C4-2B (cell line): ENCODE measurements around the gene CYSRT1.

ENCODE experiments used
- H3K27ac ChIP-seq: fragments of 450-650 bp; 2 replicates; pipeline ENCODE4 v1.5.1; 2017
- ZFX ChIP-seq: fragments of 450-650 bp; IDR thresholded peaks from 2 replicates; pipeline ENCODE4 v1.6.1; 2017
- TF ChIP-seq, protein P1 (sequence below): fragments of 450-650 bp; conservative IDR thresholded peaks from 2 replicates; pipeline ENCODE4 v1.5.1; 2017; ENCODE audit warnings: mild to moderate bottlenecking

CYSRT1 gene

DNA sequence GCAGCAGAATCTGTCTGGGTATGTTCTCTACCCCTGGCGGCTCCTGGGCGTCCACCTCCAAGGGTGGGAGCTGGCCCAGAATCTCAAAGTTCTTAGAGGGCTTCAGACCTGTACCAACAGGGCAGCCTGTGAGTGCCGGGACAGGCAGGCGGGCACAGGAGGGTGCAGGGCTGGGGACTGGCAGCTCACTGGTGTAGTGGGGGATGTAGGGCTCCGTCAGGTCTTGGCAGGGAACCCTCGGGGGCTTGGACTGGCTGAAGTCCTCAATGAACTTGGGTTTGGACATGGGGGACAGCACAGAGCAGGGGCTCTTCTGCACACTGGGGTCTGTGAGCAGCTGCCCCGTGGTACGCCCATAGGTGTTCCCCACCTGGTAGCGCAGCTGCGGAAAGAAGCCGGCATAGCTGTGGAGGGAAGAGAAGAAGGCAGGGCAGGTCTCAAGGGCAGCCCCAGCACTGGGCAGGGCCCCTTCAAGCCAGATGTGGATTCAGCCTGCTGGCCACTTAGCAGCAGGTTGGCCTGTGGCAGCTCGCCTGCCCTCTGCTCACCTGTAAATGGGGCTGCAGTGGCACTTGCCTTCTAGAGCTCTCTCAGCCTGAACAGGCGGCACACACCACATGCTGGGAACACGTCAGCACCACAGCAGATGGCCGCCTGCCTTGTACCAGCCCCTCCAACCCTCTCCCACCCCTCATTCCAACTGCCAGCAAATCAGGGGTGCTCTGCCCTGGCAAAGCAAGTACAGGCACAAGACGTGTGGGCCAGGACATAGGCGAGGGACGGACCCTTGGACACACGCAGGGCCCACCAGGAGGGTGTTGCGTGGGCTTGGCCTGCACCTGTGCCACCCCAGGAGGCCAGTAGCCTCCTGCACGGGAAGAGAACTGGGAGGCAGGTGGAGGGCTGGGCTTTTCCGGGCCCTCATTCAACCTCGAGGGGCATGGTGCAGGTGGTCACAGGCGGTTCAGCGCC, 20.8 kb downstream of the CYSRT1 start:
- no peak overlapping the region for H3K27ac ChIP-seq
- TF ChIP-seq, protein P1, sequence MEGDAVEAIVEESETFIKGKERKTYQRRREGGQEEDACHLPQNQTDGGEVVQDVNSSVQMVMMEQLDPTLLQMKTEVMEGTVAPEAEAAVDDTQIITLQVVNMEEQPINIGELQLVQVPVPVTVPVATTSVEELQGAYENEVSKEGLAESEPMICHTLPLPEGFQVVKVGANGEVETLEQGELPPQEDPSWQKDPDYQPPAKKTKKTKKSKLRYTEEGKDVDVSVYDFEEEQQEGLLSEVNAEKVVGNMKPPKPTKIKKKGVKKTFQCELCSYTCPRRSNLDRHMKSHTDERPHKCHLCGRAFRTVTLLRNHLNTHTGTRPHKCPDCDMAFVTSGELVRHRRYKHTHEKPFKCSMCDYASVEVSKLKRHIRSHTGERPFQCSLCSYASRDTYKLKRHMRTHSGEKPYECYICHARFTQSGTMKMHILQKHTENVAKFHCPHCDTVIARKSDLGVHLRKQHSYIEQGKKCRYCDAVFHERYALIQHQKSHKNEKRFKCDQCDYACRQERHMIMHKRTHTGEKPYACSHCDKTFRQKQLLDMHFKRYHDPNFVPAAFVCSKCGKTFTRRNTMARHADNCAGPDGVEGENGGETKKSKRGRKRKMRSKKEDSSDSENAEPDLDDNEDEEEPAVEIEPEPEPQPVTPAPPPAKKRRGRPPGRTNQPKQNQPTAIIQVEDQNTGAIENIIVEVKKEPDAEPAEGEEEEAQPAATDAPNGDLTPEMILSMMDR = no peak
- no peak for TF ChIP-seq ZFX

DNA sequence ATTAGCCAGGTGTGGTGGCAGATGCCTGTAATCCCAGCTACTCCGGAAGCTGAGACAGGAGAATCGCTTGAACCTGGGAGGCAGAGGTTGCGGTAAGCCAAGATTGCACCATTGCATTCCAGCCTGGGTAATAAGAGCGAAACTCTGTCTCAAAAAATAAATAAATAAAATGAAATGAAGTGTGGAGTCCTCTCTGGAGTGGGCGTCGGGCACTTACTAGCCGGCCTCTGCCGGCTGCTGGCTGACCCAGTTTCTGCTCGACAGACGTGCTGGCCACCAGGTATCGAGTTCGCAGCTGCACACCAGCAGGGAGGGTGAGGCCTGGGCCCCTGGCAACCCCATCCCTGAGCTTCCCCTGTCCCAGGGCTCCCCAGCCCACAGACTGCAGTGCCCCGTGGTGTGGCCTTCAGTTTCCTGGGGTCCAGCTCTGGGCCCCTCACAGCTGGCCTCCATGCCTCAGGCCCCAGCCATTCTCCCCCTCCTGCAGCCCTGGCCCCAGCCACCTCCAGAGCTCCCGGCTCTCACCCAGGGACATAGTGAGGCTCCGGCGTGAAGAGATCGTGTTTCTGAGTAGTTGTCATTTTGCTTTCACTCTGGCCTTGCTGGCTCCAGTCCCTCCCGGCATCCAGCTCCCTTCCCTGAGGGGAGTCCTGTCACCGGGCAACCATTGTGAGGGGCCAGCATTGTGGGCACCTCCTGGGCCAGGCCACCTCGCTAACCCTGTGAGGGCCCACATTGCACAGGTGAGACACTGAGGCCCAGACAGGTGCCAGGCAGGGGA, 22.4 kb downstream of the CYSRT1 start:
- no peak for TF ChIP-seq ZFX
- TF ChIP-seq, protein P1 = no peak
- H3K27ac ChIP-seq = no peak overlapping the region

DNA sequence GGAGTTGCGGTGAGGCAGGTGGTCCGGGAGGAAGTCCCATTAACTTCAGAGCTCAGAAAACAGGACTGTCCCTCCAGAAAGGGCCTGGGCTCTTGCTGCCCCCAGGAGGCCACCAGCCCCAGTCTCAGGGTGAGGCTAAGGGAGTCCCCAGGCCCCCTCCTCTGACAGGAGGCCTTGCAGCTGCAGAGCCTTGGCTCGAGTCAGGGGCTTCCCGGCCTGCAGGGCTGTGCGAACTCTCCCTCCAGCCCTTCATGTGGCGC, 22.9 kb downstream of the CYSRT1 start:
- no peak for TF ChIP-seq ZFX
- TF ChIP-seq, protein P1 = no peak
- no peak overlapping the region for H3K27ac ChIP-seq

DNA sequence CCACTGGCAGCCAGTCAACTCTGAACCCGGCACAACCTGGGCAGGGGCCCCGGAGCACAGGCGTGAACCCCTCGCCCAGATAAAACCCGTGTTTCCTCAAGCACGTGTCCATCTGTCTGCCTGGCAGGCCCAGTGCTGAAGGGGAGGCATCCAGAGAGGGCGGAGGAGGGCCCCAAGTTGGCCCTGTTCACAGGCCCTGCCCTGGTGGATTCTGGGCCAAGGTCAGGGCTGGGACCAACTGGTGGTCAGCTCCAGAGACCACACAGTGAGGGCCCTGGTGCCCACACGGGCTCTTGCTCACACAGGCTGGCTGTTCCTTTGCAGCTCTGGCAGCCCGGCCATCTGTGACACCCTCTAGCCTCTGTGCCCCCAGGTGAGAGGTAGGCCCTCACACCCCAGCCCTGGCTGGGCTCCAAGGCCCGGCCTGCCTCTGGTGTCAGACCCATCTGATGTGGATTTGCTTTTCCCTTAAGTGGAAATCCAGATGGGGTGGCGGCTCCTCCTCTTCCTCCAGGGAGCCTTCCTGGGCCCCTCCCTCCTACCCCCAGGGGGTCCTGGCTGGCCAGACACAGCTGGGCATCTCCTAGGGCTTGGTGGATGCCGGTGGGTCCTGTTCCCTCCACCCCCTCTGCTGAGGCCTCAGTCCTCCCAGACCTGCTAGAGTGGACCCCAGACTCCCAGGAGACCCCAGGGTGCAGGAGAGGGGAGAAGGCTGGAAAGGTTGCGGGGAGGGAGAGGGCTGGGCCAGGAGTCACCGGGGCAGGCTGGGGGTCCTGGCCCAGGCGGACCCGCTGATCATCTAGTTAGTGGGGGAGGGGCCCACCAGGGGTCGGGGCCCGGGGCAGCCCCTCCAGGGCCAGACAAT, 25.6 kb downstream of the CYSRT1 start:
- TF ChIP-seq, protein P1 = no peak
- no peak; the same call in 1 of the 2 replicates for TF ChIP-seq ZFX
- H3K27ac ChIP-seq = peak overlapping the region; percentile 11

DNA sequence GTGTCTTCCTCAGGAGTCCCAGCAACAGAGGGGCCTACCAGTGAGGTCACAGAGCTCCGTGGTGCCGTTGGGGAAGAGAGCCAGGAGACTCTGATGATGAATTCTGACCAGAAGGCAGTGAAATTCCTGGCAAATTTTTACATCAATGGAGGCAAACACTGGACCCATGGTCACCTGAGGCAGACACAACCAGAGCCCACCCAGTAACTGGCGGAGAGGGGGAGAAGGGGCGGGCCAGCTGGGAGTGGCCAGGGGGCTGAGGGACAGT, 26.2 kb downstream of the CYSRT1 start, which contains the start of gene STPG3:
Gene STPG3 (plus strand): TSS at position 93 of the 268 bp plus-strand sequence. CDS start 1 bp downstream, at position 94.
- H3K27ac ChIP-seq = peak within 1 kb of the TSS; percentile 11
- TF ChIP-seq ZFX = no peak
- TF ChIP-seq, protein P1 = no peak

DNA sequence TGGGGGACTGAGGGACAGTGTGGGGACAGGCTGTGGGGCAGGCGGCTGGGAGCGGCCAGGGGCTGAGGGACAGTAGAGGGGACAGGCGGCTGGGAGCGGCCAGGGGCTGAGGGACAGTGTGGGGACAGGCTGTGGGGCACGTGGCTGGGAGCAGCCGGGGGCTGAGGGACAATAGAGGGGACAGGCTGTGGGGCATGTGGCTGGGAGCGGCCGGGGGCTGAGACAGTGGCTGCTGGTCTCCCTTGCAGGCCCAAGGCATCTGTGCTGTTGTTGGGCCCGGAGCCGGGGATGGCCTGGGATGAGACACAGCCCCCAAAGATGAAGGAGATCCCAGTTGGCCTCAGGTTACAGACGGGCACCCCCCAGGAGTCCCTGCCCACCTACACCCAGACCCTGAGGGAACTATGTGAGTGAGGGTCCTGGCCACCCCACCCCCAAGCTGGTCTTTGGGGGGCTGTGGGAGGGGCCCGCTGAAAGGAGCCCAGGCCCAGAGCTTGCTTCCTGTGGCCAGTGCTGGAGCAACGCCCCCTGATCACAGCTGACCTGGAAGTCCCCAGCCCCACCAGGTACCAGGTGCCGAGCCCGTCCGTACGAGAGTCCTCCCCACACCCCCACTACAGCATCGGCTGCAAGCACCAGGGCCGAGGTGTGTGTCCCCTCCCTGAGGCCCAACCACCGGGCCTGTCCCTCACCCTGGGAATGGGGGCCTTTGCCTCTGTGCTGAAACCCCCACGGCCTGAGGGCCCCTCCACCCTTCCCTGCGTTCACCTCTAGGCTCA, 26.7 kb downstream of the CYSRT1 start:
- no peak for TF ChIP-seq ZFX
- TF ChIP-seq, protein P1 = no peak
- H3K27ac ChIP-seq = no peak overlapping the region
